Lower leg skin (tissue), 4 donors: ENCODE measurements around the gene STK4. TPM values are rescaled to one million over a fixed set of nuclear protein-coding genes. Genes with fewer than 3 reads are reported as not detected.

ENCODE experiments used
- DNase-seq, 2 donors: peaks; one replicate each; pipeline ENCODE4 v3.0.0-alpha.2; 2019; ENCODE audit warnings: low spot score in 2 of 2
- H3K4me3 ChIP-seq: fragments of 200-600 bp; sonication (generic); 2 replicates; pipeline ENCODE4 v1.5.1; 2017; ENCODE audit warnings: mild to moderate bottlenecking, low read depth; ENCODE audit not compliant: poor library complexity, severe bottlenecking
- CTCF ChIP-seq, 3 donors: fragments of 450-650 bp; IDR thresholded peaks; one replicate each; pipeline ENCODE4 v1.5.1; 2016; ENCODE audit warnings: antibody characterized with exemption in 3 of 3, mild to moderate bottlenecking in 3 of 3, moderate library complexity in 2 of 3
- POLR2A ChIP-seq, 2 donors: fragments of 450-650 bp; IDR thresholded peaks; one replicate each; pipeline ENCODE4 v1.6.1; 2016 to 2017; ENCODE audit warnings: antibody characterized with exemption in 2 of 2, mild to moderate bottlenecking in 1 of 2, moderate library complexity in 1 of 2
- WGBS, 2 donors: methylation state at CpG; one replicate each; pipeline ENCODE4 v1.1.5; 2018; 5-methylcytosine and 5-hydroxymethylcytosine counted together
- intact Hi-C: fragments of 100-400 bp; cut with DNase I; formaldehyde crosslinking; loops from one replicate; pipeline ENCODE4 v1.15.0; 2023; ENCODE audit warnings: low total_unique reads
- total RNA-seq, 4 donors: library from RNA; depleted of rRNA; stranded (reverse); fragments of >200 nt; gene quantifications; one replicate each; pipeline ENCODE4 v1.1.0, GENCODE V29; 2016

Gene STK4
- total RNA-seq, 4 donors from 2014 or later: 27.0 to 37.4 (median 28.2) TPM

DNA sequence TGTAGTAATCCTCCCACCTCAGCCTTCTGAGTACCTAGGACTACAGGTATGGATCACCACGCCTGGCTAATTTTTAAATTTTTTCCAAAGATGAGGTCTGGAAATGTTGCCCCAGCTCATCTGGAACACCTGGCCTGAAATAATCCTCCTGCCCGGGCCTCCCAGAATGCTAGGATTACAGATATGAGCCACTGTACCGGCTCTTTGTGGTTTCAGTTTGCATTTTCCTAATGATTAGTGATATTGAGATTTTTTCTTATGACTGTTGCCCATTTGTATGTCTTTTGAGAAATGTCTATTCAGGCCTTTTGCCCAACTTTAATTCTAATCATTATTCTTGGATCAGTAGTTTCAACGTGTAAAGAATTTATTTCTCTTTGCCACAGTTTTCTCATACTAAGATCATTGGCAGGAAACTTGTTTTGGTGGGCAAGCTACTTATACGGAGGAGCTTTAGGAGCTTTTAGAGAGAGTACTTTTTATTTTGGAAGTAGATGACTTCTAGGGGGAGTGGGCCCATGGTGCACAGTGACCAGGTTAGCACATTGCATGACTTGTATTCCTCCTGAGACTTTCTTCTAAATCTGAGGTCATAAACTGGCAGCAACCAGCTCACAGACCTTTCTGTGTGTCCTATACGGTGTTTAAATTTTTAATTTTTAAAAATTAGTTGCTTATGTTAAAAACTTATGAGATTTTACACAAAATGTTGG lies 62.3 kb downstream of the STK4 start:
- no peak overlapping the region for H3K4me3 ChIP-seq
- no peak for TF ChIP-seq POLR2A (IDR thresholded peaks at IDR 0.05)
- no peak for TF ChIP-seq CTCF (IDR thresholded peaks at IDR 0.05)
- intact Hi-C loops: no loop called here
- 84 to 87% methylated on average over 6 of the region's 6 CpGs for WGBS, 2 donors
- no peak for DNase-seq

- DNase-seq: no peak
- WGBS, 2 donors: 91 to 98% methylated on average over 3 of the region's 3 CpGs
- intact Hi-C loops: no loop called here
- TF ChIP-seq POLR2A (IDR thresholded peaks at IDR 0.05) (no peak), CTCF (IDR thresholded peaks at IDR 0.05) (no peak)
- no peak overlapping the region for H3K4me3 ChIP-seq
Observed at GRCh38 chr20:45029884-45030283, 63.6 kb downstream of the STK4 start.

- TF ChIP-seq CTCF (IDR thresholded peaks at IDR 0.05): no peak
- no peak for TF ChIP-seq POLR2A (IDR thresholded peaks at IDR 0.05)
- 75 to 84% methylated on average over 2 of the region's 2 CpGs for WGBS, 2 donors
- no peak for DNase-seq
- intact Hi-C loops: no loop called here
- no peak overlapping the region for H3K4me3 ChIP-seq
Observed at GRCh38 chr20:45032276-45032675, 66.0 kb downstream of the STK4 start.

- intact Hi-C loops: no loop called here
- 68 to 70% methylated on average over 3 of the region's 3 CpGs for WGBS, 2 donors
- H3K4me3 ChIP-seq: no peak overlapping the region
- DNase-seq: no peak
- TF ChIP-seq POLR2A (IDR thresholded peaks at IDR 0.05) (no peak), CTCF (IDR thresholded peaks at IDR 0.05) (no peak)
Observed at GRCh38 chr20:45032781-45033180, 66.5 kb downstream of the STK4 start.

GRCh38 chr20:45034436-45034835 lies 68.1 kb downstream of the STK4 start:
- no peak for DNase-seq
- TF ChIP-seq CTCF (IDR thresholded peaks at IDR 0.05): no peak
- no peak for TF ChIP-seq POLR2A (IDR thresholded peaks at IDR 0.05)
- H3K4me3 ChIP-seq: no peak overlapping the region
- intact Hi-C loops: no loop called here
- WGBS, 2 donors: 96 to 100% methylated on average over 1 of the region's 1 CpG
